HepG2 (cell line): Measurements from ENCODE around the gene GCN1. TPM values are rescaled to one million over a fixed set of nuclear protein-coding genes. Genes with fewer than 3 reads are reported as not detected.
A peak's percentile ranks its signal among the peaks of the same experiment; 100 is the strongest.

Experiments used
- ATAC-seq: fragments of 200-7000 bp; cut with Tn5 transposase; 3 replicates; pipeline ENCODE4 v1.9.1; 2020; ENCODE audit warnings: mild to moderate bottlenecking, moderate library complexity
- BruUV-seq: library from RNA; stranded (reverse); fragments of 400-500 nt; replicated peaks from 2 replicates; lab custom pipeline; 2021; lab: Mats Ljungman, UMichigan
- CTCF ChIA-PET: fragments of 300-600 bp; formaldehyde crosslinking; extraction: SDS; loops from one replicate; lab custom pipeline; 2021; ENCODE audit warnings: low total read pairs, inconsistent platforms, low intra/inter-chr PET ratio; lab: Yijun Ruan, JAX
- POLR2A ChIA-PET: fragments of 350-600 bp; sonication (Branson Sonifier 250); formaldehyde crosslinking; loops from one replicate; lab custom pipeline; 2020; ENCODE audit warnings: antibody characterized with exemption, inconsistent platforms; lab: Yijun Ruan, JAX
- DNase-seq: peaks from one replicate; pipeline ENCODE4 v3.0.0-alpha.2; 2015; ENCODE audit warnings: low spot score
- FAIRE-seq: peaks from 3 replicates; lab custom pipeline; 2011; peaks lifted over from hg19 to GRCh38; lab: Jason Lieb, UNC
- H2AFZ ChIP-seq: one replicate; pipeline ENCODE4 v1.6.1; 2011; ENCODE audit warnings: low read length, inconsistent platforms
- H3K27ac ChIP-seq: fragments of 300-600 bp; 3 replicates; pipeline ENCODE4 v1.8.0; 2011; ENCODE audit warnings: mixed run types, mild to moderate bottlenecking, mixed read lengths, low read length, inconsistent platforms; ENCODE audit not compliant: insufficient read depth; ENCODE audit errors: extremely low read length
- H3K27me3 ChIP-seq, 2 experiments: fragments of 200-600 bp in 1 of 2; 2 replicates in 1 of 2; 3 replicates in 1 of 2; pipeline versions ENCODE4 v1.6.0 to v1.8.0; 2011; ENCODE audit warnings: low read length in 2 of 2, mild to moderate bottlenecking in 2 of 2, moderate library complexity in 2 of 2, inconsistent platforms in 1 of 2; ENCODE audit not compliant: insufficient read depth in 2 of 2, control insufficient read depth in 1 of 2
- H3K36me3 ChIP-seq, 2 experiments: fragments of 200-600 bp in 1 of 2; replicated peaks in 1 of 2; 2 replicates in 1 of 2; 3 replicates in 1 of 2; pipeline versions ENCODE4 v1.5.1 to v1.8.0; 2011; ENCODE audit warnings: low read length in 2 of 2, inconsistent platforms in 1 of 2; ENCODE audit not compliant: insufficient read depth in 2 of 2, control insufficient read depth in 1 of 2
- H3K4me1 ChIP-seq: 2 replicates; pipeline ENCODE4 v1.5.1; 2012; ENCODE audit warnings: low read length, inconsistent platforms; ENCODE audit not compliant: insufficient read depth
- H3K4me2 ChIP-seq: 2 replicates; pipeline ENCODE4 v1.6.0; 2011; ENCODE audit warnings: low read depth, low read length, inconsistent platforms
- H3K4me3 ChIP-seq, 3 experiments: fragments of 200-600 bp in 1 of 3; sonication (generic), shearing (Covaris generic) in 1 of 3; replicated peaks in 1 of 3; 2 replicates each; pipeline ENCODE4 v1.5.1; 2011 to 2016; ENCODE audit warnings: low read length in 3 of 3, inconsistent platforms in 2 of 3, low read depth in 2 of 3, mild to moderate bottlenecking in 2 of 3, control low read depth in 1 of 3, mixed read lengths in 1 of 3; ENCODE audit not compliant: insufficient read depth in 1 of 3
- H3K79me2 ChIP-seq: one replicate; pipeline ENCODE4 v1.6.1; 2011; ENCODE audit warnings: low read length, inconsistent platforms; ENCODE audit not compliant: insufficient read depth
- H3K9ac ChIP-seq: 2 replicates; pipeline ENCODE4 v1.6.0; 2011; ENCODE audit warnings: mild to moderate bottlenecking, low read depth, low read length, inconsistent platforms; ENCODE audit not compliant: insufficient read depth
- H3K9me3 ChIP-seq: 2 replicates; pipeline ENCODE4 v1.5.1; 2012; ENCODE audit warnings: mild to moderate bottlenecking, low read length
- H4K20me1 ChIP-seq: 2 replicates; pipeline ENCODE4 v1.6.0; 2011; ENCODE audit warnings: inconsistent platforms, mild to moderate bottlenecking, low read length, moderate library complexity; ENCODE audit not compliant: insufficient read depth
- AGO2 ChIP-seq: fragments of 200-400 bp; formaldehyde crosslinking; optimal IDR thresholded peaks from 2 replicates; pipeline ENCODE3; 2017; ENCODE audit warnings: mild to moderate bottlenecking, low read depth, low read length, moderate library complexity
- AKAP8 ChIP-seq: sonication (generic); formaldehyde crosslinking; IDR thresholded peaks from 2 replicates; pipeline ENCODE4 v1.5.1; 2020; ENCODE audit warnings: mild to moderate bottlenecking, missing genetic modification reagents
- ARNT ChIP-seq: fragments of 450-650 bp; IDR thresholded peaks from 2 replicates; pipeline ENCODE4 v1.6.1; 2017
- NFRKB ChIP-seq: fragments of 450-650 bp; IDR thresholded peaks from 2 replicates; pipeline ENCODE4 v1.6.1; 2017
- RXRB ChIP-seq: IDR thresholded peaks from 2 replicates; pipeline ENCODE4 v1.6.1; 2016; ENCODE audit warnings: borderline replicate concordance, missing genetic modification reagents, missing compliant biosample characterization
- ZNF747 ChIP-seq: sonication (generic); formaldehyde crosslinking; IDR thresholded peaks from 2 replicates; pipeline ENCODE4 v1.8.1; 2023; ENCODE audit warnings: missing genetic modification reagents, mild to moderate bottlenecking, borderline replicate concordance
- ZNF782 ChIP-seq: sonication (generic); formaldehyde crosslinking; IDR thresholded peaks from 2 replicates; pipeline ENCODE4 v1.4.0; 2020; ENCODE audit warnings: missing genetic modification reagents, mild to moderate bottlenecking, borderline replicate concordance
- WGBS: methylation state at CpG from one replicate; pipeline ENCODE4 v1.1.6; 2017; ENCODE audit warnings: low lambda C conversion rate; 5-methylcytosine and 5-hydroxymethylcytosine counted together
- in situ Hi-C: cut with HindIII; loops from 2 replicates; pipeline ENCODE4 v1.10.0; 2017; ENCODE audit warnings: low pct_unique_long_range_greater_than_20kb; ENCODE audit not compliant: extremely low pct_ligation_motif_present
- intact Hi-C: fragments of 100-400 bp; cut with micrococcal nuclease; formaldehyde crosslinking; loops from one replicate; pipeline ENCODE4 v1.10.0; 2022; ENCODE audit not compliant: unreplicated experiment
- polyA plus RNA-seq, 8 experiments: library from polyadenylated mRNA; depleted of rRNA in 3 of 8; stranded (reverse) in 7 of 8; unstranded in 1 of 8; fragments of >200 nt; fragmentation: Illumina TruSeq in 4 of 8; extraction: Trizol in 4 of 8; gene quantifications; 2 replicates each; pipeline versions ENCODE4 v1.2.1 to v1.2.3, GENCODE V29; 2011 to 2016; ENCODE audit warnings: low read depth in 4 of 8, missing spikeins in 1 of 8, mixed read lengths in 1 of 8; ENCODE audit not compliant: insufficient read depth in 1 of 8
- total RNA-seq, 5 experiments: library from RNA; depleted of rRNA; stranded (reverse); fragments of >200 nt; fragmentation: Illumina TruSeq; extraction: Trizol; gene quantifications; 2 replicates each; pipeline ENCODE4 v1.2.3, GENCODE V29; 2016; ENCODE audit warnings: low read depth in 1 of 5
- TF ChIP-seq, protein P1 (sequence below): sonication (generic); formaldehyde crosslinking; IDR thresholded peaks from 2 replicates; pipeline ENCODE4 v1.8.0; 2022; ENCODE audit warnings: mild to moderate bottlenecking, missing genetic modification reagents, moderate library complexity

Gene GCN1
- total and polyA plus RNA-seq, 2 of the 13 experiments (the other 11 are each of a cell fraction or from before 2014, with no cell fraction given), result 58.2 to 83.0 TPM

DNA sequence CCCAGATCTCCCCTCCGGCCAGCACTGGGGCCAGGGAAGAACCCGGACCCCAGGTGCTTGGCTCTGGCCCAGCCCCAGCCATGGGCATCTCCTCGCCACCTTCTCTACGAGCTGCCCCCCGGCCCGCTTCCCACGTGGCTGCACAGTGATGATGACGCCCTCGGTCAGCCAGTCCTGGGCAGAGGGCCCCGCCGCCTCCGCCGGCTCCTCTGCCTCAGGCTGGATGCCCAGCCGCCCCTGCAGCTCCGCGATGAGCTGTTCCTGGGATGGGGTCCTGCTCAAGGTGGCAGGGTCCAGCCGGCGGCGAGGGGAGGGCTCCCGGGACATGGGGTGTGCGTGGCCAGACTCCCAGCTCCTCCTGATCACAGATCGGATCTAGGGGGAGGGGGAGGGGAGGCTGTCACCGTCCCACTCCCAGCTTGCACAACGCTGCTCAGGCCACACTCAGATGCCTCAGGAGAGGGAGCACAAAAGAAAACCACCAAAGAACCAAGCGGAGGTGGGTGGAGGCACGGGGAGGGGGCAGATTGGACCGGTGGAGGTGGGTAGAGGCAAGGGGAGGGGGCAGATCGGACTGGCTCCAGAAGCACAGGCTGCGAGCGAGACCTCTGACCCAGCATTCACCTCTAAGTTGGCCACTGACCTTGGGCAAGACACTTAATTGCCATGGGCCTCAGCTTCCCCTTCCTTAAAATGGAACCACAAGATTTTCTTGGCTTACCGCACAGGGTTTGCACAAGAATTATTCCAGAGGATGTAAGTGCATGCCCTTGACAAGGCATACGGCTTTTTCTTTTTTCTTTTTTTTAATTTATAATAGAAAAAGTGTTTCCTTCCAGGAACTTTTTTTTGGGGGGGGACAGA lies 22.5 kb upstream of the GCN1 start (continued):
- TF ChIP-seq NFRKB (no peak), AGO2 (peak; percentile 89), ZNF747 (CRISPR knock-in tag) (no peak), ZNF782 (no peak), ARNT (no peak)
- TF ChIP-seq, protein P1, sequence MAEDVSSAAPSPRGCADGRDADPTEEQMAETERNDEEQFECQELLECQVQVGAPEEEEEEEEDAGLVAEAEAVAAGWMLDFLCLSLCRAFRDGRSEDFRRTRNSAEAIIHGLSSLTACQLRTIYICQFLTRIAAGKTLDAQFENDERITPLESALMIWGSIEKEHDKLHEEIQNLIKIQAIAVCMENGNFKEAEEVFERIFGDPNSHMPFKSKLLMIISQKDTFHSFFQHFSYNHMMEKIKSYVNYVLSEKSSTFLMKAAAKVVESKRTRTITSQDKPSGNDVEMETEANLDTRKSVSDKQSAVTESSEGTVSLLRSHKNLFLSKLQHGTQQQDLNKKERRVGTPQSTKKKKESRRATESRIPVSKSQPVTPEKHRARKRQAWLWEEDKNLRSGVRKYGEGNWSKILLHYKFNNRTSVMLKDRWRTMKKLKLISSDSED (CRISPR knock-in tag), result no peak

DNA sequence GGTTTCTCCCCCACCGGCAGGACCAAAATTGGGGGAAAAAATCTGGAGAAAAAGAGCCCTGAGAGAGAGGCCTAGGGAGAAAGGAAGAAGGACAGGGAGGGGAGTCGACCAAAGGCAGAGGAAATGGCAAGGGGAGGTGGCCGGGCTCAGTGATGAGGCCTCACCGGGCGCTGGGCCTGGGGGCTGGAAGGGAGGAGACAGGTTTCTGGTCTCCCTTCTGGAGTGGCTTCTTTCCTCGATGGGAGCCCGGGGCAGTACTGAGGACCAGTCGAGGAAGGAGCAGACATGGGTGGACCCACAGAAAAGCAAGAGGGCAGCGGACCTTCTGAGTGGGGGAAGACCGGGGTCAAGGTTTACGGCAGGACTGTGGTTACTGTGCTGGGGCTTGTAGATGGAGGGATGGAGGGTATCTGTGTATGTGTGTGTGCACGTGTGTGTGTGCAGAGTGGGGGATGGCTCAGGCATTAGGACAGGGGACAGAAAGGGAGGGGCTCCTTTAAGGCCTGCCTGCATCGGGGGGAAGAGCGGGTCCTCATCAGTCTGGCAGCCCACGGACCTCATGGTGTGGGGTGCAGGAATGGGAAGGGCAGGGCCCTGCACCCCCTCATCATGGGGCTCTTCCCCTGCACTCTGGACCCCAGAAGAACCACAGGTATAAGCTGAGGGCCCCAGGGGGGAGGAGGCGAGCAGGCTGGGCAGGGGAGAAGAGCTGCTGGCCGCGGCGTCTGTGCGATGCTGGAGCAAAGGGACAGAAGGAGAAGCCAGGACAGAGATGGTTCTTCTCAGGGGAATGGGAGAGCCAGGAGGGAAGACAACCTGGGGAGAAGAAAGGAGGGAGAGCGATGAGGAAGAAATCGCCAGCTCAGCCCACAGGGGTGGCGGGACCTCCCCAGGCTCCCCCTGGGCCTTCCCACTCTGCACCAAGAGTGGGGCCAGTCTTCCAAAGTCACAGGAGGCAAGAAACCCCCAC lies 21.5 kb upstream of the GCN1 start:
- Histone ChIP-seq H3K4me2 (no peak overlapping the region), H3K9me3 (no peaks in the 10 kb centered on the region), H3K79me2 (no peaks in the 10 kb centered on the region), H3K9ac (no peak overlapping the region), H3K27me3 (no peaks in the 10 kb centered on the region; a peak in 1 of 5 replicates), H4K20me1 (no peaks in the 10 kb centered on the region), H3K4me3 (no peak overlapping the region), H3K36me3 (peaks cover 13 to 27% of the 10 kb centered on the region in 2 experiments; a peak in 4 of 5 replicates), H3K4me1 (peaks cover 30% of the 10 kb centered on the region), H3K27ac (no peak overlapping the region), H2AFZ (no peak overlapping the region)
- ChIA-PET POLR2A (interaction anchor here (1.2 to 8.2 kb wide), 3 partner anchors 12 to 17 kb away, joined by 4 to 115 read pairs (median 10); partner anchors contain the start of gene RPLP0), CTCF (no interaction called here)
- TF ChIP-seq AKAP8 (CRISPR knock-in tag) (0 out of 2 replicates have a peak, but pooled peaks have one; percentile 10), RXRB (CRISPR knock-in tag) (no peak)
- ATAC-seq (no peak), DNase-seq (no peak), FAIRE-seq (no peak)
- WGBS, result 89% methylated on average over 20 of the region's 23 CpGs
- in situ Hi-C loops (loop anchor here (10.0 kb wide), 1 partner anchor 49 kb away; the partner anchor contains the start of gene PXN), intact Hi-C loops (no loop called here)
- BruUV-seq, result no TSS peak
